Muscle layer of duodenum (tissue), 2 donors: ENCODE measurements around the gene PTPRA.
A peak's percentile ranks its signal among the peaks of the same experiment; 100 is the strongest.
"Not testable (repeated sequence)": the region's sequence is repeated elsewhere in the genome, so short reads cannot be mapped to it uniquely, and the experiment has no call there.

Experiments
- H3K27ac ChIP-seq: one replicate; pipeline ENCODE4 v1.7.0; 2013; ENCODE audit warnings: mild to moderate bottlenecking, low read length
- H3K27me3 ChIP-seq: one replicate; pipeline ENCODE4 v1.7.0; 2013; ENCODE audit warnings: low read depth, mild to moderate bottlenecking, control low read depth, low read length
- H3K36me3 ChIP-seq, 2 donors: one replicate each; pipeline ENCODE4 v1.7.0; 2013; ENCODE audit warnings: low read length in 2 of 2, control low read depth in 1 of 2, mild to moderate bottlenecking in 1 of 2; ENCODE audit not compliant: insufficient read depth in 2 of 2, control insufficient read depth in 1 of 2
- H3K4me1 ChIP-seq, 2 donors: one replicate each; pipeline ENCODE4 v1.7.0; 2013; ENCODE audit warnings: low read length in 2 of 2, mild to moderate bottlenecking in 2 of 2, control low read depth in 1 of 2, moderate library complexity in 1 of 2; ENCODE audit not compliant: insufficient read depth in 2 of 2, control insufficient read depth in 1 of 2
- H3K4me3 ChIP-seq, 2 donors: one replicate each; pipeline ENCODE4 v1.7.0; 2013; ENCODE audit warnings: low read length in 2 of 2, low read depth in 1 of 2, mild to moderate bottlenecking in 1 of 2
- H3K9me3 ChIP-seq, 2 donors: one replicate each; pipeline ENCODE4 v1.7.0; 2013; ENCODE audit warnings: low read length in 2 of 2, control low read depth in 1 of 2, mild to moderate bottlenecking in 1 of 2; ENCODE audit not compliant: control insufficient read depth in 1 of 2
- donor health status: healthy.

PTPRA gene

GRCh38 chr20:3071610-3072529, 198.6 kb downstream of the PTPRA start, which contains the start of gene OXT:
OXT (plus strand) TSS chr20:3071620; CDS start chr20:3071656, 36 bp downstream.
- H3K27ac ChIP-seq: no peak within 1 kb of the TSS
- H3K36me3 ChIP-seq: no peaks in the 10 kb centered on the region
- no peaks in the 10 kb centered on the region for H3K27me3 ChIP-seq
- H3K4me1 ChIP-seq: peaks cover 0 to 10% of the 10 kb centered on the region in 2 donors
- H3K9me3 ChIP-seq: no peaks in the 10 kb centered on the region
- peak within 1 kb of the TSS; percentile 3 to 64 for H3K4me3 ChIP-seq

- Histone ChIP-seq H3K4me1 (peaks cover 0 to 10% of the 10 kb centered on the region in 2 donors), H3K27ac (no peak overlapping the region), H3K36me3 (no peaks in the 10 kb centered on the region), H3K4me3 (peak overlapping the region in 1 of 2 donors; percentile 64), H3K9me3 (no peaks in the 10 kb centered on the region), H3K27me3 (no peaks in the 10 kb centered on the region)
These were observed 199.4 kb downstream of the PTPRA start for GRCh38 chr20:3072530-3073250.

DNA sequence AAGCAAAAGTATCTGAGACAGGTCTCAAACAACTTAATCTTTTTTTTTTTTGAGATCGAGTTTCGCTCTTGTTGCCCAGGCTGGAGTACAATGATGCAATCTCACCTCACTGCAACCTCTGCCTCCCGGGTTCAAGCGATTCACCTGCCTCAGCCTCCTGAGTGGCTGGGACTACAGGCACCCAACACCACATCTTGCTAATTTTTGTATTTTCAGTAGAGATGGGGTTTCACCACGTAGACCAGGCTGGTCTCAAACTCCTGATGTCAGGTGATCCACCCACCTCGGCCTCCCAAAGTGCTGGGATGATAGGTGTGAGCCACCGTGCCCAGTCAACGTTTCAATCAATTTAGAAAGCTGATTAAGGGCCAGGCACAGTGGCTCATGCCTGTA, 200.0 kb downstream of the PTPRA start:
- not testable (repeated sequence) for H3K36me3 ChIP-seq, H3K4me1 ChIP-seq, H3K27ac ChIP-seq, H3K9me3 ChIP-seq, H3K27me3 ChIP-seq, H3K4me3 ChIP-seq

DNA sequence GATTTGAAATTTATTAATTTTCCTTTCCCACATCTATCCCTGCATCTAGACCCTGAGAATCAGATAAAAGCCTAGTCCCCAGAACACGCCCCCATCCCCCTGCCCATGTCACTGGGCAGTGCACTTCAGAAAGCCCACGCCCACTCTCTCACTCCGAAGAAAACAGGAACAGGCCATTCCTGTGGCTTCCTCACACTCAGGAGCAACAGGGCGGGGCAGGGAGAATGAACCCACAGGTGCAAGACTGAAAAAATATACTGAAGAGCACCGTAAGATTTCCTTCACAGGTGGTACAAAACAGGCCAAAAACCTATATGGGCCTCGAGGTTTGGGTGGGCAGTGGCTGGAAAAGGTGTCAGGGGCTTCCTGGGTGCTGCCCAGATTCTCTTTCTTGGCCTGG, 201.5 kb downstream of the PTPRA start:
- Histone ChIP-seq H3K27me3 (no peaks in the 10 kb centered on the region), H3K4me1 (peaks cover 0 to 10% of the 10 kb centered on the region in 2 donors), H3K27ac (no peak overlapping the region), H3K9me3 (no peaks in the 10 kb centered on the region), H3K4me3 (no peak overlapping the region), H3K36me3 (no peaks in the 10 kb centered on the region)

- not testable (repeated sequence) for H3K9me3 ChIP-seq, H3K4me3 ChIP-seq, H3K27me3 ChIP-seq, H3K4me1 ChIP-seq, H3K36me3 ChIP-seq, H3K27ac ChIP-seq
These were observed 202.0 kb downstream of the PTPRA start for GRCh38 chr20:3075315-3075714.

GRCh38 chr20:3077618-3078134, 204.4 kb downstream of the PTPRA start:
- Histone ChIP-seq H3K36me3 (no peaks in the 10 kb centered on the region), H3K27me3 (peaks cover 9% of the 10 kb centered on the region), H3K9me3 (no peaks in the 10 kb centered on the region), H3K4me3 (no peak overlapping the region), H3K27ac (no peak overlapping the region), H3K4me1 (peaks cover 0 to 6% of the 10 kb centered on the region in 2 donors)

- H3K36me3 ChIP-seq: no peaks in the 10 kb centered on the region
- no peak overlapping the region for H3K27ac ChIP-seq
- no peak overlapping the region for H3K4me3 ChIP-seq
- H3K4me1 ChIP-seq: peaks cover 0 to 5% of the 10 kb centered on the region in 2 donors
- H3K9me3 ChIP-seq: no peaks in the 10 kb centered on the region
- peaks cover 18% of the 10 kb centered on the region for H3K27me3 ChIP-seq
These were observed 207.7 kb downstream of the PTPRA start for GRCh38 chr20:3080939-3081388.

- peaks cover 0 to 5% of the 10 kb centered on the region in 2 donors for H3K4me1 ChIP-seq
- H3K27ac ChIP-seq: no peak overlapping the region
- no peak overlapping the region for H3K4me3 ChIP-seq
- no peaks in the 10 kb centered on the region for H3K9me3 ChIP-seq
- no peaks in the 10 kb centered on the region for H3K36me3 ChIP-seq
- H3K27me3 ChIP-seq: peaks cover 18% of the 10 kb centered on the region
These were observed 208.4 kb downstream of the PTPRA start for GRCh38 chr20:3081641-3082040.

DNA sequence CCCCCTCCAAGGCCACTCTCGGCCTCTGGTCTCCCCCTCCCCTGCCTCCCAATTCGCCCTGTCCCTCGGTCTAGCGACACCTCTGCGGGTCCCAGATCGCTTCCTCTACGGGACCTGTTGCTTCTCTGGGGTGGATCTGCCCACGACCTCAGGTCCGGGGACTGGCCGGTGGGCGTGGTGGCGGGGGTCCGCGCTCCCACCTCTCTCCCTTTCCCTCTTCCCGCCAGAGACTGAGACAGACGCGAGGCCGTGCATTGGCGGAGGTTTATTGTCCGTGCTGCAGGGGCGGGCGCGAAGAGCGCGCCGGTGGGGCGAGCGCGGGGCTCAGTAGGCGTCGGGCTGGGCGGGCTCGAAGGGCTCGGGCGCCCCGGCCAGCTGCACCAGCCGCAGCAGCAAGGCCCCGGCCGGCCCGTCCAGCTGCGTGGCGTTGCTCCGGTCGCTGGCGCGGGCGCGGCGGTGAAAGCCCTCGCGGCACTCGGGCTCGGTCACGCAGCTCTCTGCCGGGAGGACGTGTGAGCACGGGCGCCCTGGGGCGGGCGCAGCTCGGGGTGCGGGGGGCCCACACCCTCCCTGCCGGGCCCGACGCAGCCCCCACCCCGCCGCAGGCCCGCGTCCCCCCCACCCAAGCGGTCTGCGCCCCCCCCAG, 209.1 kb downstream of the PTPRA start:
- Histone ChIP-seq H3K36me3 (no peaks in the 10 kb centered on the region), H3K27ac (no peak overlapping the region), H3K4me1 (peaks cover 0 to 5% of the 10 kb centered on the region in 2 donors), H3K4me3 (peak overlapping the region in 1 of 2 donors; percentile 20), H3K9me3 (no peaks in the 10 kb centered on the region), H3K27me3 (peaks cover 18% of the 10 kb centered on the region)

DNA sequence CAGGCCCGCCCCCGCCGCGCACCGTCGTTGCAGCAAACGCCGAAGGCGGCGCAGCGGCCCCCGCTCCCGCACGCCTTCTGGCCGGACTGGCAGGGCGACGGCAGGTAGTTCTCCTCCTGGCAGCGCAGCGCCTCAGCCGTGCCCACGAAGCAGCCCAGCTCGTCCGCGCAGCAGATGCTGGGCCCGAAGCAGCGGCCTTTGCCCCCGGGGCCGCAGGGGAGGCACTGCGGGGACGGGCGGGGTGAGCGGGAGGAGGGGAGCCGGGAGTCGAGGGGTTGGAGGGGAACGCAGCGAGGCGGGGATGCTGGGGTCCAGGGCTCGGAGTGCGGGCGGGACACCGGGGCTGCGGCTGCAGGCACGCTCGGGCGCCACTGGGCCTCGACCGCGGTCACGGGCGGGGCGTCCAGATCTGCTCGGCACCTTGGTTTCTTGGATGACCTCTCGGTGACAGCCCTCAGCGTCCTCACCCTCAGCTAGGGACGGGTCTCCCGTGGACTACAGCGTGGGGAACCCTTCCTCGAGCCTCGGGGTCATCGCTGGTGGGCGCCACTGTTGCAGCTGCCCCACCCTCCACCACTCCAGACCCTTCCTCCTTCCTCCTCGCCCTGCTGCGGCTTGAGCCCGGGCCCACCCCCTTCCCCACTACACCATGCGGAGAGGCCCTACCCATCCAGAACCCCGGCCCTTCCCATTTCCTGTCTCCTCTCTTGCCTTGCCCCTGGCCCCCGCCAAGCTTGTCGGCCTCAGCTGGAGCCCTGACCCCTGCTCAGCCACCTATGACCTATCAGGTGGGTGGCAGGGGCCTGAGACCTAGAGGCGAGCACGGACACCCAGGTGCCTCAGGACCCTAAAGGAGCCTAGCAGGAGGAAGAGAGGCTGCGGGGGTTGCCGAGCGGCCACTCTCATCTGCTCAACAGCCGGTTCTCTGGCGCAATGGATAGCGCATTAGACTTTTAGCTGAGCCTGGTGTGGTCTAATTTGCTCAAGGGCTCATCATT, 210.0 kb downstream of the PTPRA start:
- H3K36me3 ChIP-seq: no peaks in the 10 kb centered on the region
- peaks cover 0 to 5% of the 10 kb centered on the region in 2 donors for H3K4me1 ChIP-seq
- H3K4me3 ChIP-seq: peak overlapping the region in 1 of 2 donors; percentile 47
- no peak overlapping the region for H3K27ac ChIP-seq
- peaks cover 18% of the 10 kb centered on the region for H3K27me3 ChIP-seq
- no peaks in the 10 kb centered on the region for H3K9me3 ChIP-seq
